ENCODE data around the gene IDH1. TPM values are rescaled to one million over a fixed set of nuclear protein-coding genes. Genes with fewer than 3 reads are reported as not detected.

The IDH1 gene
- total and polyA plus RNA-seq, 2 of the 13 experiments (the other 11 are each of a cell fraction or from before 2014, with no cell fraction given), result 312 to 1,077 TPM

GRCh38 chr2:208265801-208266552, 11.1 kb upstream of the IDH1 start, which contains the start of gene PIKFYVE (continued):
- TF ChIP-seq ZNF629 (CRISPR knock-in tag; conservative IDR thresholded peaks at IDR 0.05), result no peak
- peak; percentile 90 for TF ChIP-seq ZMYM2 (CRISPR knock-in tag; IDR thresholded peaks at IDR 0.05)
- TF ChIP-seq RBFOX2 (IDR thresholded peaks at IDR 0.05; ENCODE audit: low read depth, low read length), result peak; percentile 89
- no peak for TF ChIP-seq KLF9 (CRISPR knock-in tag; IDR thresholded peaks at IDR 0.05; ENCODE audit: low read depth)
- peak; percentile 88; the same call in 1 of the 2 replicates for TF ChIP-seq PRDM10 (CRISPR knock-in tag; IDR thresholded peaks at IDR 0.05; ENCODE audit: low read depth)

GRCh38 chr2:208265371-208265800, 10.5 kb upstream of the IDH1 start:
- POLR2A ChIA-PET, result interaction anchor here (0.6 to 6.6 kb wide), 10 partner anchors 9 to 736 kb away, joined by 3 to 145 read pairs (median 6); partner anchors contain the start of genes CCNYL1, CREB1, IDH1 and METTL21A
- FAIRE-seq (peak; percentile 50), DNase-seq (ENCODE audit: low spot score) (peak; percentile 30), ATAC-seq (peak; percentile 52)
- no peaks in the 10 kb centered on the region for H3K36me3 ChIP-seq (replicated peaks in 1 of 2; ENCODE audit: control insufficient read depth in 1 of 2, insufficient read depth in 2 of 2, low read length in 2 of 2)
- BruUV-seq (replicated peaks), result no TSS peak
- in situ Hi-C loops (cut with HindIII; ENCODE audit: extremely low pct_ligation_motif_present, low pct_unique_long_range_greater_than_20kb), result loop anchor here (25.0 kb wide), 1 partner anchor 553 kb away; the partner anchor contains the start of gene CCNYL1
- peak overlapping the region; percentile 86 for H3K4me2 ChIP-seq (ENCODE audit: low read depth, low read length)
- peaks cover 39% of the 10 kb centered on the region for H3K79me2 ChIP-seq (ENCODE audit: insufficient read depth, low read length)
- H4K20me1 ChIP-seq (ENCODE audit: insufficient read depth, low read length), result peaks cover 8% of the 10 kb centered on the region; the same call in 1 of the 2 replicates
- intact Hi-C loops (cut with micrococcal nuclease; ENCODE audit: unreplicated experiment), result loop anchor here (1.0 to 5.0 kb wide), 2 partner anchors 518 to 640 kb away; partner anchors contain the start of gene METTL21A
- no peaks in the 10 kb centered on the region for H3K9me3 ChIP-seq (ENCODE audit: low read length)
- CTCF ChIA-PET (ENCODE audit: low intra/inter-chr PET ratio, low total read pairs), result interaction anchor here (1.0 to 1.4 kb wide), 2 partner anchors 10 to 11 kb away, joined by 3 to 4 read pairs; partner anchors contain the start of gene IDH1
- no peaks in the 10 kb centered on the region; a peak in 1 of 5 replicates for H3K27me3 ChIP-seq (ENCODE audit: control insufficient read depth in 1 of 2, insufficient read depth in 2 of 2, low read length in 2 of 2)
- H3K4me3 ChIP-seq (replicated peaks in 1 of 3; ENCODE audit: insufficient read depth in 1 of 3, low read depth in 2 of 3, low read length in 3 of 3), result peak overlapping the region; percentile 71 to 87 (median 86)
- WGBS (ENCODE audit: low lambda C conversion rate), result 0% methylated on average over 9 of the region's 9 CpGs
- peak overlapping the region; percentile 86 for H3K9ac ChIP-seq (ENCODE audit: insufficient read depth, low read depth, low read length)
- H3K4me1 ChIP-seq (ENCODE audit: insufficient read depth, low read length), result peaks cover 45% of the 10 kb centered on the region
- peak overlapping the region; percentile 88 for H2AFZ ChIP-seq (ENCODE audit: low read length)
- peak overlapping the region; percentile 79 for H3K27ac ChIP-seq (ENCODE audit: extremely low read length, insufficient read depth, low read length)
- peak; percentile 2; the same call in 1 of the 2 replicates for TF ChIP-seq ZBTB37 (CRISPR knock-in tag; IDR thresholded peaks at IDR 0.05)
- no peak for TF ChIP-seq ZNF768 (CRISPR knock-in tag; IDR thresholded peaks at IDR 0.05)
- TF ChIP-seq ZNF709 (CRISPR knock-in tag; IDR thresholded peaks at IDR 0.05), result peak; percentile 15; the same call in 1 of the 2 replicates
- 0 out of 2 replicates have a peak, but pooled peaks have one; percentile 5 for TF ChIP-seq ARHGAP35 (CRISPR knock-in tag; IDR thresholded peaks at IDR 0.05; ENCODE audit: borderline replicate concordance)
- TF ChIP-seq ZNF468 (CRISPR knock-in tag; IDR thresholded peaks at IDR 0.05), result no peak
- peak; percentile 51; the same call in 1 of the 2 replicates for TF ChIP-seq POLR2AphosphoS5 (IDR thresholded peaks at IDR 0.05; ENCODE audit: low read depth, low read length)
- TF ChIP-seq MXD1 (CRISPR knock-in tag; IDR thresholded peaks at IDR 0.05), result 0 out of 2 replicates have a peak, but pooled peaks have one; percentile 48
- TF ChIP-seq CENPBD1 (CRISPR knock-in tag; IDR thresholded peaks at IDR 0.05; ENCODE audit: borderline replicate concordance, low read depth), result peak; percentile 8; the same call in 1 of the 2 replicates
- peak; percentile 65 for TF ChIP-seq POLR2G (IDR thresholded peaks at IDR 0.05; ENCODE audit: low read depth, low read length)
- 0 out of 2 replicates have a peak, but pooled peaks have one; percentile 85 for TF ChIP-seq ZFAT (CRISPR knock-in tag; conservative IDR thresholded peaks at IDR 0.05)
